Measurements from ENCODE around the gene HNRNPCL1. TPM values are rescaled to one million over a fixed set of nuclear protein-coding genes. Genes with fewer than 3 reads are reported as not detected.

The HNRNPCL1 gene
- polyA plus RNA-seq, 2 of the 4 experiments (the other 2 are of a cell fraction): not detected

DNA sequence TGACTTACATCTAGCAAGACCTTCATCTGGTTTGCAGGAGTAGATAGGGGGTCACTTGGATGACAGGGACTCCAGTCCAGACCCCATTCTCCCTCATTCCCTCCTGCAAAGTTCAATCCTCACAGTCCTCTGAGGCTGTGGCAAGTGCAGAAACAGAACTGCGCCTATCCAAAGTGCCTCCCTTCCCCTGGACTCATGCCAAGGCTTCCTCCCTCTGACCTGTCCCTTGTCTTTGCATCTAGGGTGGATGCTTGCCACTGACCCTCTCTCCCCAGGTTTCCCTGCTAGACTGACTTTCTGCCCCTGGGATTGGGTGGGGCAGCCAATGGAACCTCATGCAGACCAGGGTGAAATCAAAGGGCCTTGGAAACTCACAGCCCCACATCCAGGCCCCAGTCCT lies 38.6 kb downstream of the HNRNPCL1 start:
- TF ChIP-seq ZFP36 (IDR thresholded peaks at IDR 0.05; ENCODE audit: borderline replicate concordance, partially characterized antibody): no peak
- TF ChIP-seq, protein P1, sequence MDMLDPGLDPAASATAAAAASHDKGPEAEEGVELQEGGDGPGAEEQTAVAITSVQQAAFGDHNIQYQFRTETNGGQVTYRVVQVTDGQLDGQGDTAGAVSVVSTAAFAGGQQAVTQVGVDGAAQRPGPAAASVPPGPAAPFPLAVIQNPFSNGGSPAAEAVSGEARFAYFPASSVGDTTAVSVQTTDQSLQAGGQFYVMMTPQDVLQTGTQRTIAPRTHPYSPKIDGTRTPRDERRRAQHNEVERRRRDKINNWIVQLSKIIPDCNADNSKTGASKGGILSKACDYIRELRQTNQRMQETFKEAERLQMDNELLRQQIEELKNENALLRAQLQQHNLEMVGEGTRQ (IDR thresholded peaks at IDR 0.05): no peak
- no peak for TF ChIP-seq RNF2 (IDR thresholded peaks at IDR 0.05; ENCODE audit: borderline replicate concordance, low read depth)
- TF ChIP-seq EHF (CRISPR knock-in tag; IDR thresholded peaks at IDR 0.05): no peak
- TF ChIP-seq, protein P2, sequence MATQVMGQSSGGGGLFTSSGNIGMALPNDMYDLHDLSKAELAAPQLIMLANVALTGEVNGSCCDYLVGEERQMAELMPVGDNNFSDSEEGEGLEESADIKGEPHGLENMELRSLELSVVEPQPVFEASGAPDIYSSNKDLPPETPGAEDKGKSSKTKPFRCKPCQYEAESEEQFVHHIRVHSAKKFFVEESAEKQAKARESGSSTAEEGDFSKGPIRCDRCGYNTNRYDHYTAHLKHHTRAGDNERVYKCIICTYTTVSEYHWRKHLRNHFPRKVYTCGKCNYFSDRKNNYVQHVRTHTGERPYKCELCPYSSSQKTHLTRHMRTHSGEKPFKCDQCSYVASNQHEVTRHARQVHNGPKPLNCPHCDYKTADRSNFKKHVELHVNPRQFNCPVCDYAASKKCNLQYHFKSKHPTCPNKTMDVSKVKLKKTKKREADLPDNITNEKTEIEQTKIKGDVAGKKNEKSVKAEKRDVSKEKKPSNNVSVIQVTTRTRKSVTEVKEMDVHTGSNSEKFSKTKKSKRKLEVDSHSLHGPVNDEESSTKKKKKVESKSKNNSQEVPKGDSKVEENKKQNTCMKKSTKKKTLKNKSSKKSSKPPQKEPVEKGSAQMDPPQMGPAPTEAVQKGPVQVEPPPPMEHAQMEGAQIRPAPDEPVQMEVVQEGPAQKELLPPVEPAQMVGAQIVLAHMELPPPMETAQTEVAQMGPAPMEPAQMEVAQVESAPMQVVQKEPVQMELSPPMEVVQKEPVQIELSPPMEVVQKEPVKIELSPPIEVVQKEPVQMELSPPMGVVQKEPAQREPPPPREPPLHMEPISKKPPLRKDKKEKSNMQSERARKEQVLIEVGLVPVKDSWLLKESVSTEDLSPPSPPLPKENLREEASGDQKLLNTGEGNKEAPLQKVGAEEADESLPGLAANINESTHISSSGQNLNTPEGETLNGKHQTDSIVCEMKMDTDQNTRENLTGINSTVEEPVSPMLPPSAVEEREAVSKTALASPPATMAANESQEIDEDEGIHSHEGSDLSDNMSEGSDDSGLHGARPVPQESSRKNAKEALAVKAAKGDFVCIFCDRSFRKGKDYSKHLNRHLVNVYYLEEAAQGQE (IDR thresholded peaks at IDR 0.05): no peak
- TF ChIP-seq FOSB (CRISPR knock-in tag; IDR thresholded peaks at IDR 0.05): no peak
- no peak for TF ChIP-seq JUN (IDR thresholded peaks at IDR 0.05)
- no peak for TF ChIP-seq FOXS1 (CRISPR knock-in tag; IDR thresholded peaks at IDR 0.05)
- TF ChIP-seq GATA3 (IDR thresholded peaks at IDR 0.05; ENCODE audit: borderline replicate concordance): no peak
- TF ChIP-seq ZSCAN20 (CRISPR knock-in tag; IDR thresholded peaks at IDR 0.05): no peak
- TF ChIP-seq KDM1A (IDR thresholded peaks at IDR 0.05; ENCODE audit: low read depth): no peak
- no peak for TF ChIP-seq NPAS2 (CRISPR knock-in tag; IDR thresholded peaks at IDR 0.05; ENCODE audit: borderline replicate concordance)
- TF ChIP-seq RARB (CRISPR knock-in tag; IDR thresholded peaks at IDR 0.05): no peak
- no peak for TF ChIP-seq HDAC2 (IDR thresholded peaks at IDR 0.05)
- TF ChIP-seq CHD2 (IDR thresholded peaks at IDR 0.05; ENCODE audit: low read length, partially characterized antibody): no peak
- TF ChIP-seq ESRRA (IDR thresholded peaks at IDR 0.05; ENCODE audit: borderline replicate concordance, low read length): no peak
- ChIA-PET POLR2A (no interaction called here), CTCF (no interaction called here)
- no peak overlapping the region for H3K4me3 ChIP-seq
- FAIRE-seq (no peak), DNase-seq (ENCODE audit: low read depth in 1 of 2, low spot score in 1 of 2) (no peak), ATAC-seq (no peak)
- H3K9me3 ChIP-seq: no peaks in the 10 kb centered on the region
- no peak overlapping the region for H3K27ac ChIP-seq
- no peak overlapping the region for H3K4me2 ChIP-seq
- WGBS (ENCODE audit: missing lambda C conversion rate): 78% methylated on average over 1 of the region's 1 CpG
- no peaks in the 10 kb centered on the region for H3K4me1 ChIP-seq

DNA sequence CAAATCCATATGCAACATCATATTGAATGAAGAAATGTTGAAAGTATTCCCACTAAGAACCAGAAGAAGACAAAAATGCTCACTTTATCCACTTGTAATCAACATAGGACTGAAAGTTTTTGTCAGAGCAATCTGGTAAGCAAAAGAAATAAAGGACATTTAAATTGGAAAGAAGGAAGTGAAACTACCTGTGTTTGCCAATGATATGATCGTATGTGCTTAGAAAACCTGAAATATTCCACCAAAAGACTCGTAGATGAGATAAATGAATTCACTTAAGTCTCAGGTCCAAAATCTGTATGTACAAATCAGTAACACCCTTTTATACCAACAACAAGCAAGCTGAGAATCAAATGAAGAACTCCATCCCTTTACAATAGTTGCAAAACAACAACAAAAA lies 48.8 kb downstream of the HNRNPCL1 start:
- no peak overlapping the region for H3K4me3 ChIP-seq
- ChIA-PET CTCF (no interaction called here), POLR2A (no interaction called here)
- DNase-seq (ENCODE audit: low read depth in 1 of 2, low spot score in 1 of 2): no peak
- no peaks in the 10 kb centered on the region for H3K4me1 ChIP-seq
- H3K4me2 ChIP-seq: no peak overlapping the region
- no peak for ATAC-seq
- H3K9me3 ChIP-seq: no peaks in the 10 kb centered on the region
- FAIRE-seq: no peak
- TF ChIP-seq RNF2 (IDR thresholded peaks at IDR 0.05; ENCODE audit: borderline replicate concordance, low read depth) (no peak), TFCP2L1 (CRISPR knock-in tag; IDR thresholded peaks at IDR 0.05) (no peak), HOXB13 (CRISPR knock-in tag; IDR thresholded peaks at IDR 0.05; ENCODE audit: low read depth) (no peak), SREBF2 (IDR thresholded peaks at IDR 0.05) (no peak), RAD21 (conservative IDR thresholded peaks at IDR 0.05 in 1 of 2, IDR thresholded peaks at IDR 0.05 in 1 of 2) (no peak), ZNF302 (CRISPR knock-in tag; IDR thresholded peaks at IDR 0.05) (no peak), ZFP36 (IDR thresholded peaks at IDR 0.05; ENCODE audit: borderline replicate concordance, partially characterized antibody) (no peak), HEYL (CRISPR knock-in tag; IDR thresholded peaks at IDR 0.05) (no peak), EP300 (IDR thresholded peaks at IDR 0.05) (no peak), MAFK (IDR thresholded peaks at IDR 0.05; ENCODE audit: partially characterized antibody) (no peak)
- TF ChIP-seq, protein P3, sequence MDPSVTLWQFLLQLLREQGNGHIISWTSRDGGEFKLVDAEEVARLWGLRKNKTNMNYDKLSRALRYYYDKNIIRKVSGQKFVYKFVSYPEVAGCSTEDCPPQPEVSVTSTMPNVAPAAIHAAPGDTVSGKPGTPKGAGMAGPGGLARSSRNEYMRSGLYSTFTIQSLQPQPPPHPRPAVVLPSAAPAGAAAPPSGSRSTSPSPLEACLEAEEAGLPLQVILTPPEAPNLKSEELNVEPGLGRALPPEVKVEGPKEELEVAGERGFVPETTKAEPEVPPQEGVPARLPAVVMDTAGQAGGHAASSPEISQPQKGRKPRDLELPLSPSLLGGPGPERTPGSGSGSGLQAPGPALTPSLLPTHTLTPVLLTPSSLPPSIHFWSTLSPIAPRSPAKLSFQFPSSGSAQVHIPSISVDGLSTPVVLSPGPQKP (IDR thresholded peaks at IDR 0.05; ENCODE audit: low read depth, low read length): no peak
- H3K27ac ChIP-seq: no peak overlapping the region
- 5% methylated on average over 2 of the region's 2 CpGs for WGBS (ENCODE audit: missing lambda C conversion rate)

Measured in A549 (cell line).